HG03108 (cell line): ENCODE measurements around the gene RAB27B.

Experiments used
- ATAC-seq: cut with Tn5 transposase; IDR thresholded peaks from one replicate; pipeline ENCODE4 v1.9.1; 2021; ENCODE audit warnings: moderate library complexity; ENCODE audit not compliant: unreplicated experiment

RAB27B gene

DNA sequence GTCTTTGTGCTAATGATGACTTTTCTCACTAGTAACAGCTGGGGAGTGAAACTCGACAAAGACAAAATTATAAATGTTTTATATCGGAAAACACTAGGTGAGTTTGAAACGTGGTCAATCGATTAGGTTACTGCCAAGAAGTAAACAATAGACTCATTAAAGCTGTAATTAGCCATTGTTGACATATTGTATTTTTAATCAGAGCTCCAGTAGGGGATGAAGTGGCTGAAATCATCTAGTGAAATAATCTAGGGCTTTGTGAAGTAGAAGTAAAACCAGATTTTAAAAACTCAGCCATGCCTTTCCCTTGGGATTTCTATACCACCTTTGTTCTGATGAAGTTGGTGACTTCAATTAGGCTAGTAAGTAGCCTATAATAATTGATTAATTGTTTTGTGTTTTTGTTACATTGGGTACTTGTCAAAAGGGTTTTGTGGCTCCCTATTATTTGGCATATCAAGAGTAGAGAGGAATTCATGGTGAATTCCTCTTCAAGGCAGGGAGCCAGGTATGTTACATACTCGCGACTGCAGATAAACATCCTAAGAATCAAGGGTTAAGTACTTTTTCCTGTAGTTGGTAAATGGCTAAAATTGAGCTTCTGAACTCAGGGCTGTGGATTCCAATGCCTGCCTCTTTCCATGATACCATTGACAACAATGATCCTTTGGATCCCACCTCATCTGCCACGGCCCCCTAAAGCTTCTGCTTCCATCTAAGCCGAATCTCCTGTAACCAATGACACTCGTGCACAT is 31.6 kb downstream of the RAB27B start:
- ATAC-seq, result no peak

DNA sequence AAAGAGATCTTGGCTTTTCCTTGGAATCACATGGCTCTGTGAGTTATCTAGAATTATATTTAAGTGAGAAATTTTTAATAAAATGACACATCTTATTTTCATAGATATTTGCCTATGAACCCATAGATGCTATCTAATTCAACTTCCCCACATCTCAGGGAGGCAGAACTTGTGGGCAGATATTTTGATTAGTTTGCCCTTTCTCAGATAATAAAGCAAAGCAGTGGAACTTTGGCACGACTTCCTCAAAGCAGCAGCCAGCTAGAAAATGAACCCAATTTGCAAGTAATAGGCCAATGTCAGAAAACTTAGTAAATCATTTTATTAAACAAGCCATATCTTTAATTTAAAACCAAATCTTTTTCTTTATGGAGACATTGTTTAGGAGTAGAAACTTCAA is 32.7 kb downstream of the RAB27B start:
- no peak for ATAC-seq

- no peak for ATAC-seq
Observed at GRCh38 chr18:54867131-54867530, 38.9 kb downstream of the RAB27B start.

GRCh38 chr18:54871231-54871630 is 43.0 kb downstream of the RAB27B start:
- ATAC-seq, result no peak

DNA sequence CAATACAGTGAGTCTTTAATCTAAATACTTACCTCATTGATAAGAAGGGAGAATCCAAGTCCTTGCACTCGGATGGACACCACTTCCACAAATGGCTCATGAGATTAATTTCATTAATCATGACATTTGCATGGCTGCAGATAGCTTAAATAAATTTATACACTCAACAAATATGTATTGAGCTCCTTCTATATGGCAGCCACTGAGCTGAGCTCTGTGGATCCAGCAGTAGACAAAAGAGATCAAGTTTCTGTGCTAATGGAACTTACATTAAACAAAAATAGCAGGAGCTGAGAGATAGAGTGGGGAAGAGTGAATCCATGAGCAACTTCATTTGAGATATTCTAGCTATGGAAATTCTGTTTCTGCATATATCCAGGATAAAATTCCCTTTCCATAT is 44.4 kb downstream of the RAB27B start:
- no peak for ATAC-seq

- ATAC-seq, result no peak
Observed at GRCh38 chr18:54873884-54874255, 45.6 kb downstream of the RAB27B start.

DNA sequence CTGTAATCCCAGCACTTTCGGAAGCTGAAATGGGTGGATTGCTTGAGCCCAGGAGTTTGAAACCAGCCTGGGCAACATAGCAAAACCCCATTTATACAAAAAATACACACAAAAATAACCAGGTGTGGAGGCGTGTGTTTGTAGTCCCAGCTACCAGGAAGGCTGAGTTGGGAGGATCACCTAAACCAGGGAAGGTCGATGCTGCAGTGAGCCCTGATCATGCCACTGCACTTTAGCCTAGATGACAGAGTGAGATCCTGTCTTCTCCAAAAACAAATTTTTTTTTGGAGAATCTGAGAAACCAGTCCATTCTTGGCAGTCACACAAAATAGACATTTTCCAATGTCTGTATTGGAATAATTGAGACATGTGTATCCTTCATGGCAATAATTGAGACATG is 46.8 kb downstream of the RAB27B start:
- ATAC-seq, result no peak

DNA sequence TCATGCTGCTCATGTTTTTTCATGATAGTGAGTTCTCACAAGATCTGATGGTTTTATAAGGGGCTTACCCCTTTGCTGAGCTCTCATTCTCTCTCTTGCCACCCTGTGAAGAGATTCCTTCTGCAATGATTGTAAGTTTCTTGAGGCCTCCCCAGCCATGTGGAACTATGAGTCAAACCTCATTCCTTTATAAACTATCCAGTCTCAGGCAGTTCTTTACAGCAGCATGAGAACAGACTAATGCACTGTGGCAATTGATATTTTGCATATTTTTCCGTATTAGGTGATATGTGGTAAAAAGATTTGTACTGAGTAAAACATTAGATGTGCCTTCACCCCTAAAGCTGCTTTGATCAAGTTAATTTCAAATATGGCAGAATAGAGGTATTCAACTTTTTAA is 48.8 kb downstream of the RAB27B start:
- ATAC-seq, result no peak

DNA sequence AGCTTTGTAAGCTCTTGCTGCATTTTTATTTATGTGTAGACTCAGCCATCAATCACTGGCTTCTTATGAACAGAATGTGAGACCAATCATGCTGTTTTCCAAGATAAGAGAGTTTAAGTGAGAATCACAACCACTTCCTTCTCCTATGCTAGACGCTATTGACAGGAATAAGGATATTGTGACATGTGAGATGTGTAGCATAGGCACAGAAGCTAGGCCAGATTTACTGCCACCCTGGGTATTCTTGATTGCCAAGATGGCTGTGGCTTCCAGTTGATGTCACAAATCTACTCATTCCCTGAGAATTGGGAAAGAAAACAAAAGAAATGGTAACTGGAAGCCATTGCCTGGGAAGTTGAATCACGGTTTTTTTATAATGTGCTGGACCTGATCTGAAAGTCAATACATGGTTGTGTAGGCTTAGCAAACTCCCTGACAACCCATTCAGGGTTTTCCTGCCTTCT is 49.9 kb downstream of the RAB27B start:
- no peak for ATAC-seq

DNA sequence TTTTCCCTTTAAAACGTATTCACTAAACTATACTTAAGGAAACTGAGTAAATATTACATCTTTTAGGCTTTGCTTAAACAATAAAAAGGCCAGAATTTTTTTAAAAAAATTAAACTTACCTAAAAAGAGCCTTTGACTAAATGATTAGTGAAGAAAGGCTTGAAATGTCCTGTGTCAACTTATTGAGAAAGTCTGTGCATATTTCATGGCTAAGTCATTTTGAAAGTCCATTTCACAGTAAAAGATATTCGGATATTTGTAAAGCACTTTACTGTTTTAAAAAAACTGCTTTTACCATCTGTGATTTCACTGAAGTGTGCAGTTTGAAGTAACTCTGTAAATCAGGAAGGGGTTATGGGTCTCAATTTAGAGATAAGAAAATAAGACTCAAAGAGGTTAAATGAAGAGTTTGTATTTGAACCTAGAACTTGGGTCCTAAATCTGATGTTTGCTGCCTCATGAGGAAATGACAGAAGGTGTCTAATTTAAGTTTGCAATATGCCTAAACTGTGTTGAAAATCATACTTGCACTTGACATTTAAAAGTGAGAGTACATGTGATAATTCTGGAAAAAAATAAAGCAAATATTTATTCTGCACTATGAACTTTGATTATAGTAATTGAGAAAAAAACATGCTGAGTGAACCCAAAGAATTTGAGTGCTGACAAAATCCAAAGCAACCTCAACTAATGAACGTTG is 50.5 kb downstream of the RAB27B start:
- no peak for ATAC-seq

DNA sequence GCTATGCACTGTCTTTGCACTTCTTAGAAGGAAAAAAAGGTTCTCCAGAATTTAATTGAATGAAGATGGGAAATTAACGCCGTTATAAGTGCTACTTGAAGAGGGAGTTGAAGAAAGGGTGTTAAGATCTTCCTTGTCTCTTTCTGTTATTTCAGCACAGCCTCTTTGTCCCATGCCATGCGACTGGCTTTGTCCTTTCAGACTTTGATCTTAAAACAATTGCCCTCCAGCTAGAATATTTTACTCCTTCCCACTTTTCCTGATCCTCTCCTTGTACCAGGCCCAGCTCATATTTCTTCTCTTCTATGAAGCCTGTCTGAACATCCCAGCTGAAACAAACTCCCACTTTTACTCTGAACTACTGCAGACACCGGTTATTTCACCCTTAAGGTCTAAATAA is 51.4 kb downstream of the RAB27B start:
- ATAC-seq, result no peak

DNA sequence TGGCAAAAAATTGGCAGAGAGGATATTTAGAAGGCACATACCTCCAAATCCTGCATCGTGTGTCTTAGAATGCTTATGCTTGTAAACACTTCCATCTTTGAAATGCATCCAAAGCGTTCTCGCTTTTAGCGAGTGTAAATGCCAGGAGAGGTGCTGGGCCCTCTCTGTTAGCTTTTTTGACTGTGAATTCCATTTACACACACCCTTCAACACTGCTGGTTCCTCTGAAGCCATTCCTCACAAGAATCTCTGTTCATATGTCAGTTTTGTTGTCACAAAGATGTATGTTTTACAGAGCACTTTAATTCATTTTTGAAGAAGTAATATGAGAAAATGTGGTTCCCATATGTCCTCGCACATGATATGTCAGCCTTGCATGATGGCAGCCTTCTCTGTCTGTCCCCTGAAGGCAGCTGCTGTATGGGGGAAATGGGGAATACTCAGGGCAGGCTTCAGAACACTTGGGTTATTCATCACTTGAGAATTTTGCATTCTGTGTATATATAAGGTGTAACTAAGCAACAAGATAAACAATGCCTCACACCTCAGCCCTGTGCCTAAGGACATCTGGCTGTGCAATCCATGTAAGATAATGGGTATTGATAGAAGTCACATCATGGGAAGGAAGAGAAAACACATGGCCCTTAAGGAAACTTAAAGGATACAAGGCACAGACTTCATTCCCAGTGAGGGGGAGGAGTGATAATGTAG is 52.3 kb downstream of the RAB27B start:
- no peak for ATAC-seq

- ATAC-seq, result no peak
Observed at GRCh38 chr18:54881229-54881768, 53.0 kb downstream of the RAB27B start.

GRCh38 chr18:54882318-54882717 is 54.0 kb downstream of the RAB27B start:
- ATAC-seq, result no peak

GRCh38 chr18:54883816-54884604 is 55.7 kb downstream of the RAB27B start:
- no peak for ATAC-seq

- ATAC-seq, result no peak
Observed at GRCh38 chr18:54888378-54888777, 60.1 kb downstream of the RAB27B start.

- ATAC-seq, result no peak
Observed at GRCh38 chr18:54888933-54889332, 60.7 kb downstream of the RAB27B start.

GRCh38 chr18:54899500-54899899 is 71.2 kb downstream of the RAB27B start:
- no peak for ATAC-seq

- no peak for ATAC-seq
Observed at GRCh38 chr18:54900290-54900689, 72.0 kb downstream of the RAB27B start.

GRCh38 chr18:54904581-54904980 is 76.3 kb downstream of the RAB27B start:
- ATAC-seq, result no peak

- ATAC-seq, result no peak
Observed at GRCh38 chr18:54905629-54906028, 77.4 kb downstream of the RAB27B start.
